DOHH2 (cell line): Measurements from ENCODE around the gene BNIP5.
"Not testable (repeated sequence)": the region's sequence is repeated elsewhere in the genome, so short reads cannot be mapped to it uniquely, and the experiment has no call there.

Experiments used
- CTCF ChIP-seq: fragments of 200-600 bp; sonication (generic); IDR thresholded peaks from one replicate; pipeline ENCODE4 v1.5.1; 2014; ENCODE audit warnings: antibody characterized with exemption, mild to moderate bottlenecking, low read depth, low read length; ENCODE audit not compliant: poor library complexity, severe bottlenecking
- EZH2phosphoT487 ChIP-seq: fragments of 200-600 bp; sonication (generic); IDR thresholded peaks from 2 replicates; pipeline ENCODE4 v1.6.1; 2017; ENCODE audit warnings: borderline replicate concordance, mild to moderate bottlenecking, antibody characterized with exemption, low read length, moderate library complexity, mixed read lengths

- TF ChIP-seq CTCF, EZH2phosphoT487: not testable (repeated sequence)
Observed at GRCh38 chr6:36338223-36338622, 1.5 kb upstream of the BNIP5 start.
